ENCODE measurements around the gene PRH1.

Gene PRH1

DNA sequence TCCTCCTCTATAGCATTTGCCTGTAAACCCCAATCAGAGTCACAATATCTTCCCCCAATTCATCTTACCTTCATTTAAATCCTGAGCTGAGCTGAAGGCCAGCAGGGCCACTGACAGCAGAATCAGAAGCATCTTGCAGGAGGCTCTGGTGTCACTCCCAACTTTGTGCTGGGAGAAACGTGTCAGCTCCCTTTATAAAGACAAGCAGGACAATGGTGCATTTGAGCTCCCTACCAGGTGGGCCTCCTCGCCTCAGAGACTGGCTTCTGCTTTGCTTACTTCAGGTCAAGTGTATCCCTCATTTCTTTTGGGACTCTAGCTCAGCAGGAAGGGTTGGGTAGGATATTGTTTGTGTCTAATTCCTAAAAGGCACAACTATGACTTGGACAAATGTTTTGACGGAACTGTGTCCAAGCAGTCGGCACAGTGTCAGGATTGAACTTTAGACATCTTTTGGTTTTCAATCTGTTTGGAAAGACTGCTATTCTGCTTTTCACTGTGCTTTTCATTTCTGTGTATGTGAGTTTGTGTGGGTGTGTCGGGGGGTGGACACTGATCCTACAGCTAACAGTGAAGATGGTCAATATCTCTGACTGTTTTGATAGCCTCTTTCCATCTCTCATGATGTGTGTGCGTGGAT, at the start of gene PRH1:
TSS of gene PRH1 (minus strand) at position 170 of the 640 bp plus-strand sequence. CDS start at position 132, 38 bp downstream.
- no peak for DNase-seq

DNA sequence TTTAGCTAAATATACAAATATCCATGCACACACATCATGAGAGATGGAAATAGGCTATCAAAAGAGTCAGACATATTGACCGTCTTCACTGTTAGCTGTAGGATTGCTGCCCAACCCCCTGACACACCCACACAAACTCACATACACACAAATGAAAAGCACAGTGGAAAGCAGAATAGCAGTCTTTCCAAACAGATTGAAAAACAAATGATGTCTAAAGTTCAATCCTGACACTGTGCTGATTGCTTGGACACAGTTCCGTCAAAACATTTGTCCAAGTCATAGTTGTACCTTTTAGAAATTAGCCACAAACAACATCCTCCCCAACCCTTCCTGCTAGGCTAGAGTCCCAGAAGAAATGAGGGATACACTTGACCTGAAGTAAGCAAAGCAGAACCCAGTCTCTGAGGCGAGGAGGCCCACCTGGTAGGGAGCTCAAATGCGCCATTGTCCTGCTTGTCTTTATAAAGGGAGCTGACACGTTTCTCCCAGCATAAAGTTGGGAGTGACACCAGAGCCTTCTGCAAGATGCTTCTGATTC, 44.8 kb upstream of the PRH1 start, which contains the start of gene PRH2:
TSS of gene PRH2 (plus strand) at position 491 of the 541 bp plus-strand sequence. CDS start at position 529, 38 bp downstream.
- DNase-seq: no peak

DNA sequence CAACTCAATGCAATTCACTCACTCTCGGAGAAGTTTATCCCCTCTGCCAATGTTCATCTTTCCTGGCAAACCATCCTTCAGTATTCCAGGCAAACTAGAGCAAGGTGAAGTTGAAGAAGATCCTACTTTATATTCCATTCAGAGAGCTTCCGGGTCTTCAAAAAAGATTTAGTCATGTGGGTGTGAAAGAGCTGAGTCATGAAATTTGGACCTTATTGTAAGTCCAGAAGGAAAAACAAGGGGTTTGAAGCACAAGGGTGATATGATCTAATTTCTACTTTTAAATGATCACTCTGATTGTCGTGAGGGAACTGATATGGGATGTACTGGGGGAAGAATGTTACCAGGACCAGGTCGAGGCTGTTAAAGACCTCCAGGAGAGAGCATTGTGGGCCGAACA, 42.2 kb upstream of the PRH1 start:
- no peak for DNase-seq

DNA sequence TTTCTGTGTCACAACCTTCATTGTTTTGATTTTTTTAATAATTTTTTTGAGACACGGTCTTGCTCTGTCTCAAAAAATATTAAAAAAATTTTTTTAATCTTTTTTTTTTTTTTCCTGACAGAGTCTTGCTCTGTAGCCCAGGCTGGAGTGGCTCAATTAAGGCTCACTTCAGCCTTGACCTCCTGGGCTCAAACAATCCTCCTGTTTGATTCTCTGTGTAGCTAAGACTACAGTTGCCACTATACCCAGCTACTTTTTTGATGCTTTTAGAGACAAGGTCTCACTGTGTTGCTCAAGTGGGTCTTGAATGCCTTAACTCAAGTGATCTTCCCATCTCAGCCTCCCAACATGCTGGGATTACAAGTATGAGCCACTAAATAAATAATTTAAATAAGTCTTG, 35.8 kb upstream of the PRH1 start:
- no peak for DNase-seq

- no peak for DNase-seq
These were observed 26.3 kb upstream of the PRH1 start for GRCh38 chr12:10910380-10910779.

GRCh38 chr12:10909462-10909861, 25.4 kb upstream of the PRH1 start, which contains the start of gene TAS2R13:
Gene TAS2R13, minus strand, starts transcription at chr12:10909562. Its CDS starts 264 bp downstream, at chr12:10909298.
- no peak for DNase-seq

- no peak for DNase-seq
These were observed 20.6 kb upstream of the PRH1 start for GRCh38 chr12:10904686-10905085.

DNA sequence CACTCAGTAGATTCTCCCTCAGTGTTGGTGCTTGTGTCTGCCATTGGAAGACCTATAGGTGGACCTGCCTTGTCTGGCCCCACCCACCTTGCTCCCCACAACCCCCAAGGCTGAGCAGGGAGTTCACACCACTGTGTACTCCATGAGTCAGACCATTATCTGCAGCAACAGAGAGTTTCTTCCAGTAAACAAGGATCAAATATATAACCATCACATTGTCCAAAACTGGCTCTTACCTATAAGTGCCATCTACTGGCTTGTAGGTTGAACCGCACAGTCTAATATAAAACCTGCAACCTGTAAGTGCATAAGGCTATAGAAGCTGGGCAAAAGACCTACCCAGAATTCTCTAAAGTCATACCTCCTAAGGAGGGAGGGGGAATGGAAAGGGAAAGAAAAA, 17.4 kb upstream of the PRH1 start:
- no peak for DNase-seq

GRCh38 chr12:10900972-10901371, 16.9 kb upstream of the PRH1 start:
- no peak for DNase-seq

DNA sequence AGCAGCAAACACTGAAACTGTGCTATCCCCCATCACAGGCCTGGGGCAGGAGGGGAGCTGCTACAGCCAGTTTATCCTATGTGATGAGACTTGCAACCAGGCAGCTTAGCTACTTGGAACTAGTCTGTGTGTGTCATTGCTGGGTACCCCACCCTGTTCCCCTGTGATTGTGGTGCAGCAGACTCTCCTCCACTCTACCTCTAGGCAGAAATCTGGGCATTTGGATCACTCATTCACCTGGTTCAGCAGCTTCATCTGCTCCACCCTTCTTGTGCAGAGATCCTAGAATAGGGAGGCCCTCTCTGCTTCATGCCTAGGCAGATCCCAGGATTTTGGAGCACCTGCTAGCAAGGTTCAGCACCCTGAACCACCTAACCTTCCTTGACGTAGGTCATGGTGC, 16.5 kb upstream of the PRH1 start:
- no peak for DNase-seq

DNA sequence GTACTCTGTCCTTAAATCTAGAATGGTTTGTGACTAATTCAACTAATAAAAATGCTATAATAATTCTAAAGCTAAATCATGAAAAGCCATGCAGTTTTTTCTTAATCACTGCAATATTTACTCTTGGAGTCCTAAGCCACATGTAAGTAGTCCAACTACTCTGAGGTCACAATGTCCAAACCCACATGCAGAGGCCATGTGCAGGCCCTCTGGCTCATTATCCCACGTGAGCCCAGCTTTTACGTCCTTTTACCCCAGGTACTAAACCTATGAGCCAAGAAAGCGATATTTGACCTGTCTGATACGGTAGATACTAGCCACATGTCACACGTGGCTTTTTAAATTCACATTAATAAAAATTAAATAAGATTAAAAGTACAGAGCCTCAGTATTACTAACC, 12.8 kb upstream of the PRH1 start:
- no peak for DNase-seq

DNA sequence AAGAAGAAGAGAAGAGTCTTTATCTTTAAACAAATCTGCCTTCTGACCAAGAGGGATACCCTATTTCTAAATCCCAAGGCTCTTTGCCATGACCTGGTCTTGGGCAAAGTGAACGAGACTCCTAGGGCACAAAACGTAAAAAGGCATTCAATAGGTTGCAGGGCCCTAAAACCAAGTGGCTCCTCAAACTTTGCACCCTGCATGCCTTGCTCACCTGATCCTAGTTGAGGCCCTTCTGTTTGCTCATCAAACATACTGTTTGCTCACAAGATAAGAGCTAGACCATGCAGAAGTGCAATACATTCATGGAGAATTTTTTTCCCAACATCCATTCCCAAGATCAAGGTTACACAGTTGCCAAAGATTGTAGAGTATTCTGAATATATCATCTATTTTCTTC, 7.9 kb upstream of the PRH1 start:
- DNase-seq: no peak

- no peak for DNase-seq
These were observed 5.2 kb upstream of the PRH1 start for GRCh38 chr12:10889226-10889625.

DNA sequence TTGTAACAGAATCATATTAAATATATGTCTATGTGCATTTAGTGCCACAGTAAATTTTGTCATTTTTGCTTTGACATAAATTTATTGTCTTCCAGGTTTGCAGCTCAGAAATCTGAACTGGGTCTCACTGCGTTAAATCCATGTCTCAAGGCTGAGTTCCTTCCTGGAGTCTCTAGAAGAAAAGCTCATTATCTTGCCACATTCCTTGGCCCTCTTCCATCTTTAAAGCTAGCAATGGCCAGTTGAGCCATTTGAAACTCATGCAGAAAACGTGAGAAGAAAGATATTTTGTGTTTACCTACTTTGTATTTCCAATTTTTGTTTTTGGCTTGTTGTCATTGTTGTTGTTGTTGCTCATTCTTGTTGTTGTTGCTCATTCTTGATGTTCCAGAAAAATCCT, 10.7 kb downstream of the PRH1 start:
- DNase-seq: no peak

- DNase-seq: no peak
These were observed 16.7 kb downstream of the PRH1 start for GRCh38 chr12:10867381-10867780.

DNA sequence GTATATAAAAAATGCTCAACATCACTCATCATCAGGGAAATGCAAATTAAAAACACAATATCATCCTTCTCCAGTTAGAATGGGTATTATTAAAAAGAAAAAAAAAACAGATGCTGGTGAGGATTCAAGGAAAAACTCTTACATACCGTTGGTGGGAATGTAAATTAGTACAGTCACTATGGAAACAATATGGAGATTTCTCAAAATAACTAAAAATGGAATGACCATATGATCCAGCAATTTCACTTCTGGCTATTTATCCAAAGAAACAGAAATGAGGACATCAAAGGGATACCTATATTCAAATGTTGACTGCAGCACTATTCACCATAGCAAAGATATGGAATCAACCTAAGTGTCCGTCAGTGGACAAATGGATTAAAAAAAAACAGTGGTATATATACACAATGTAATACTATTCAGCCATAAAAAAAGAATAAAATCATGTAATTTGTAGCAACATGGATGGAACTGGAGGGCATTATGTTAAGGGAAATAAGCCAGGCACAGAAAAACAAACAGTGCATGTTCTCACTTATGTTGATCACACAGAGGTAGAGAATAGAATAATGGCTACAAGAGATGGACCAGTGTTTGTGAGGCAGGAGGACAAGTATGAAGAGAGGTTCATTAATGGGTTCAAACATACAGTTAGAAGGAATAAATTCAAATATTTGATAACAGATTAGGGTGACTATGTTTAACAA, 20.4 kb downstream of the PRH1 start:
- no peak for DNase-seq

DNA sequence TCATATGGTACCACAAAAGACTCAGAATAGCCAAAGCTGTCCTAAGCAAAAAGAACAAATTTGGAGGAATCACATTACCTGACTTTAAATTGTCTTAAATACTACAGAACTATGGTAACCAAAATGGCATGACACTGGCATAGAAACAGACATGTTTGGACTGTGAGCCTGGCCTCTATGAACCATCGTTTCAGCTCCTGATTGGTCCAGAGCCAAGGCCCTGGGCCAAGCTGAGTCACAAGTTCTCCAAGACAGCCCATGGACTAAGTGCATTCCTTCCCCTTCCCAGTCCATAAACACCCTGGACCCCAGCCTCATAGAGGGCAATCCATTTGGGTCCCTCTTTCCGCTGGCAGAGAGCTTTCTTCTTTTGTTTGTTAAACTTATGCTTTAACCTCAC, 22.7 kb downstream of the PRH1 start:
- DNase-seq: no peak

DNA sequence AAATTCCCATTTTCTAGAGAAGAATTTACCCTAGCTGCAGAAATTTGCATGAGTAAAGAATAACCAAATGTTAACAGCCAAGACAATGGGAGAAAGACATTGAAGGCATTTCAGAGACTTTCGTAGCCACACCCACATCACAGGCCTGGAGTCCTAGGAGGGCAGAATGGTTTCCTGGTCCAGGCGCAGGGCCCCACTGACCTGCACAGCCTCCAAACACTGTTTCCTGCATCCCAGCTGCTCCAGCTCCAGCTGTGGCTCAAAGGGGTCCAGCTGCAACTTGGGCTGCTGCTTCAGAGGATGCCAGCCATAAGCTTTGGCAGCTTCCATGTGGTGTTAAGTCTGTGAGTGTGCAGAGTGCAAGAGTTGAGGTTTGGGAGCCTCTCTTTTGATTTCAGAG, 28.2 kb downstream of the PRH1 start:
- no peak for DNase-seq

- DNase-seq: no peak
These were observed 30.3 kb downstream of the PRH1 start for GRCh38 chr12:10853776-10854175.

- no peak for DNase-seq
These were observed 32.7 kb downstream of the PRH1 start for GRCh38 chr12:10851243-10851858.

DNA sequence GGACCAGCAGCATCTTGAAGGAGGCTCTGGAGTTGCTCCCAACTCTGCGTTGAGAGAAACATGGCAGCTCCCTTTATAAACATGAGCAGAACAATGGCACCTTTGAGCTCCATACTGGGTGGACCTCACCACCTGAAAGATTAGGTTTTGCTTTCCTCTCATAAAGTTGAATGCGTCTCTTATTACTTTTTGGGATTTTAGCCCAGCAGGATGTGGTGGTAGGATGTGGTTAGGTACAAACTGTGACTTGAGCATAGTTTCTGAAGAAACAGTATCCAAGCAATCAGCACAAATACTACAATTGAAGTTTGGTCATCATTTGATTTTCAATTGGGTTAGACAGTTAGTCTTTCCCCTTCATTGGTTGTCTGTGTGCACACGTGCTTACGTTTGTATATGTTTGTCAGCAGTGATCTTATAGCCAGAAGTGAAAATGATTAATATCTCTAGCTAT, 34.6 kb downstream of the PRH1 start, which contains the start of gene PRR4:
TSS of gene PRR4 (minus strand) at position 51 of the 454 bp plus-strand sequence. CDS start at position 13, 38 bp downstream.
- DNase-seq: peak in 3 of 6 experiments; percentile 3 to 31 (median 11)

DNA sequence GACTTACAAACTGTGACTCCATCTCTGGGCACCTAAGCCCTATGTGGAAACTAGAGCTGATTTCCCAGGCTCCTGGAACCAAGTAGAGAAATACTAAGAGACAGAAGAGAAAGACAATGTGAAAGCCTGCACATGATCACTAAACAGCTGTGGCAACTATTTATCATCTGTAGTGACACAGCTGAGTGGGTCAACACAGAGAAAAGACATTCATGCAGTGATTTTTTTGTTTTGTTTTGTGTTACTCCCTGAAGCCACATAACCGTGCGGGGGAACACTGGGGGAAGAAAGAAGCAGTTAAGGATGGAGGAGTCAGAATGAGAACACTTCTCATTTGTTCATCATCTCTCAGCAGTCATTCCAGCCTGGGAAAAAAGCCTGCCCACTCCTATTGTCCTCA, 36.3 kb downstream of the PRH1 start:
- no peak for DNase-seq

DNA sequence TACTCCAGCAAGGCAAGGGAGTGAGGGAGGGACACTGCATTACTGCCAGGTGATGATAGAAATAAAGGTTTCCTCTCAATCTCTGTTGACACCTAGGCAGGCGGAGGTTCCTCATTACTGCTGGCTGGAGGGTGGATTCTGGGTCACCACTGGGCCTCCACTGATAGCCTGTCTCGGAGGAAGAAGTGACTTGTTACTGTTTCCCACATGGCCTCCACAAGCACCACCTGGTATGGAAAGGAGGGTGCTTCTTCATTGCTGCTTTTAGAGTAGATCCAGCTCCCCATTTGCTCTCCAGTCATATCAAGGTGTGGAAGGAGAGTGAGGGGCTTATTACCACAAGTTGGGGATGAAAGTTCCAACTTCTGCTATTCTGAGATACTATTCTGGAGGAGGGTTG, 41.2 kb downstream of the PRH1 start:
- no peak for DNase-seq

DNA sequence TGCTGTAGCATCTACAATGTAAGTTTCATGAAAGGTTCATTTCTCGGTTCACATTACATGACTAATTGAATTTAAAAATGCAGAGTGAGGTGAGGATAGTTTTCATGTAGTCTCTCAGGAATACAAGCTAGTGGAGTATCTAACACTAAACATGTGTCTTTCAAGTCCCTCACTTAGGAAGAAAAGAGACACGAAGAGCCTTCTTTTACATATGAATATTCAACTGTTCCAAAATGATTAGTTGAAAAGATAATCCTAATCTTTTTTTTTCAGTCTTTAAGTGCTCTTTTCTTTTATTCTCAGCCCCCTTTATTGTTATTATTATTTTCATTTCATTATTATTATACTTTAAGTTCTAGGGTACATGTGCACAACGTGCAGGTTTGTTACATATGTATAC, 45.6 kb downstream of the PRH1 start:
- DNase-seq: no peak
